GM21367 (cell line): Measurements from ENCODE around the gene ARHGAP23.

ENCODE experiments used
- ATAC-seq: cut with Tn5 transposase; IDR thresholded peaks from one replicate; pipeline ENCODE4 v1.9.1; 2021; ENCODE audit not compliant: unreplicated experiment

The ARHGAP23 gene, protein sequence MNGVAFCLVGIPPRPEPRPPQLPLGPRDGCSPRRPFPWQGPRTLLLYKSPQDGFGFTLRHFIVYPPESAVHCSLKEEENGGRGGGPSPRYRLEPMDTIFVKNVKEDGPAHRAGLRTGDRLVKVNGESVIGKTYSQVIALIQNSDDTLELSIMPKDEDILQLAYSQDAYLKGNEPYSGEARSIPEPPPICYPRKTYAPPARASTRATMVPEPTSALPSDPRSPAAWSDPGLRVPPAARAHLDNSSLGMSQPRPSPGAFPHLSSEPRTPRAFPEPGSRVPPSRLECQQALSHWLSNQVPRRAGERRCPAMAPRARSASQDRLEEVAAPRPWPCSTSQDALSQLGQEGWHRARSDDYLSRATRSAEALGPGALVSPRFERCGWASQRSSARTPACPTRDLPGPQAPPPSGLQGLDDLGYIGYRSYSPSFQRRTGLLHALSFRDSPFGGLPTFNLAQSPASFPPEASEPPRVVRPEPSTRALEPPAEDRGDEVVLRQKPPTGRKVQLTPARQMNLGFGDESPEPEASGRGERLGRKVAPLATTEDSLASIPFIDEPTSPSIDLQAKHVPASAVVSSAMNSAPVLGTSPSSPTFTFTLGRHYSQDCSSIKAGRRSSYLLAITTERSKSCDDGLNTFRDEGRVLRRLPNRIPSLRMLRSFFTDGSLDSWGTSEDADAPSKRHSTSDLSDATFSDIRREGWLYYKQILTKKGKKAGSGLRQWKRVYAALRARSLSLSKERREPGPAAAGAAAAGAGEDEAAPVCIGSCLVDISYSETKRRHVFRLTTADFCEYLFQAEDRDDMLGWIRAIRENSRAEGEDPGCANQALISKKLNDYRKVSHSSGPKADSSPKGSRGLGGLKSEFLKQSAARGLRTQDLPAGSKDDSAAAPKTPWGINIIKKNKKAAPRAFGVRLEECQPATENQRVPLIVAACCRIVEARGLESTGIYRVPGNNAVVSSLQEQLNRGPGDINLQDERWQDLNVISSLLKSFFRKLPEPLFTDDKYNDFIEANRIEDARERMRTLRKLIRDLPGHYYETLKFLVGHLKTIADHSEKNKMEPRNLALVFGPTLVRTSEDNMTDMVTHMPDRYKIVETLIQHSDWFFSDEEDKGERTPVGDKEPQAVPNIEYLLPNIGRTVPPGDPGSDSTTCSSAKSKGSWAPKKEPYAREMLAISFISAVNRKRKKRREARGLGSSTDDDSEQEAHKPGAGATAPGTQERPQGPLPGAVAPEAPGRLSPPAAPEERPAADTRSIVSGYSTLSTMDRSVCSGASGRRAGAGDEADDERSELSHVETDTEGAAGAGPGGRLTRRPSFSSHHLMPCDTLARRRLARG (N-terminal part only)

DNA sequence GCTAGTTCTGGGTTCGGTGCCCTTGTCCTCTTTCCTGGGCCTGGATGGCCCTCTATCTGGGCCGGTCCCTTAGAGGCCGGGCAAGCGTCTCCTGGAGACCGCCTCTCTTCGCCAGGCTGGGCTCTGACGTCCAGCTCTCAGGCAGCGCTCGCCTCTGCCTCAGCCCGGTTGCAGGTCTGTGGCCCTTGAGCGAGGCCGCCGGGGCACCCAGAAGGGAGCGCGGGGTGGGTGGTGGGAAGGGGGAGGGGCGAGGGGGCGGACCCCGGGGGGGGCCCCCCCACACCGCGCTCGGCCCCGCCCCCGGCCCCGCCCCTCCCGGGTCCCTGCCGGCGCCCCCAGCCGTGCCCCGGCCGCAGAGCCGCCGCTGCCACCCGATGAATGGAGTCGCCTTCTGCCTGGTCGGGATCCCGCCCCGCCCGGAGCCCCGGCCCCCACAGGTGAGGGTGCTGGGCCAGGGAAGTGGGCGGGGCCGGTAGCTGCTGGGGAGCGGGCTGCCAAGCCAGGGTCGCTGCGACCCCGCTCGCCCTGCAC is at the start of gene ARHGAP23:
ARHGAP23 (plus strand) TSS at position 353 of the 531 bp plus-strand sequence; CDS start at position 375, 22 bp downstream.
- ATAC-seq = no peak

DNA sequence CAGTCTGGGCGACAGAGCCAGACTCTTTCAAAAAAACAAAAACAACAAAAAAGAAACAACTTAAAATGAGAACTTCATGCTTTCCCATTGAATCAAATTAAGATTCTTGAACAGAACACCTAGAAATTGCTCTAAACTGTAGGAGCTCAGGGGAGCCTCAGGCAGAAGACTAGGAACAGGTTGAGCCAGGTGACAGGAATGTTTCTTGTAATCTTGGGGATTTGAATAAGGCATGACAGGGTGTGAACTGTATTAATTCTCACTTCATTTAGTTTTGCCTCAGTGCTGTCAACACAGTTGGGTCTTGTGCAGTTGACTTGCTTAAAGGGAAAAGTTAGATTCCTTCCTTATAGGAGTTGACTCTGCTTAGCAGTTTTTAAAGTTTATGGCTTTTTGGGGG is 48.8 kb upstream of the ARHGAP23 start:
- ATAC-seq = no peak

DNA sequence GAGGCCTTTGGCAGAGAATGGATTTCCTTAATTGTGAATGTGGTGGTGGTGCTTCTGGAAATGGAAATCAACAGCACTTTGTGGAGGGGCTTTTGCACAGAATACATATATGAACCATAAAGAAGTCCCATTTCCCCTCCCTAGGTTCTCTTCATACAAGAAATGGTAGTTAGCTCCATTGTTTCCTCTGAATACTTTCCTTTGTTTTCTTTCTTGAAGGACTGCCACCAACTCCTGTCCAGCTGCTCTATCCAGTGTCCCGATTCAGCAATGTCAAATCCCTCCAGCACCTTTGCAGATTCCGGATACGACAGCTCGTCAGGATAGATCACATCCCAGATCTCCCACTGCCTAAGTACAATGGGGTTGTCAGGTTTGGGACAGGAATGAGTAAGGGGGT is 33.2 kb upstream of the ARHGAP23 start:
- ATAC-seq = no peak

DNA sequence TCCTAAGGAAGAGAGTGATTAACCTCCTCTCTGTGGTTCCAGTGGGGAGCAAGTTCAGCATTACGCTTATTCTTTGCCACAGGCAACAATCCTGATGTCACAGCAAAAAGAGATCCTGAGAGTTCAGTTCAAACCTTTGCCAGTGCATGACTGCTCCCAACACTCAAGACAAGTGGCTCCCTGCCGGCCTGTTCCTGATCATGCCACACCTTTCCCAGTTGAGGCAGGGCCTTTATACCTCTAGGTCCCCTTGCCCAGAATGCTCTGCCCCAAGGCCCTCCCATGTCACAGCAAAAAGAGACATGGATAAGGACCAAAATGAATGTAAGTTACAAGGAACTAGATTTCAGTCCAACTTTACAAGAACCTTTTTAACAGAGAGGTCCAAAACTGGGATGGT is 31.0 kb upstream of the ARHGAP23 start:
- ATAC-seq = no peak

DNA sequence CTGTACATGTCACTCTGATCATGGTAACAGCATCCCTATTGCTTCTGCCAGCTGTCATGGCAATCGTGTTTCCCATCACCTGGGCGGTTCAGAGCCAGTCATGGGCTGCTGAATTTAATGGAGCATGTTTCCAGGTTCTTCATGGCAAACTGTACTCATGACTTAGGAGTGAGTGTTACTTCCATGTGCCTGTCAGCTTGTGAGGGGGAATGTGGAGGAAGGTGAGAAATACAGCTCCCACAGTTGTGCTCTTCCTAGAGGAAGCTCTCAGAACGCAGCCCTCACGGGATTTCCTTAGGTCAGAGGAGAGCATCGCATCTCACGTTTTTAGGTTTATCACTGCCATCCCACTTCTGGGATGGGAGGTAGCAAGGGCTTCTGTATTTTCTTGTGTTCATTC is 28.0 kb upstream of the ARHGAP23 start:
- ATAC-seq = no peak

DNA sequence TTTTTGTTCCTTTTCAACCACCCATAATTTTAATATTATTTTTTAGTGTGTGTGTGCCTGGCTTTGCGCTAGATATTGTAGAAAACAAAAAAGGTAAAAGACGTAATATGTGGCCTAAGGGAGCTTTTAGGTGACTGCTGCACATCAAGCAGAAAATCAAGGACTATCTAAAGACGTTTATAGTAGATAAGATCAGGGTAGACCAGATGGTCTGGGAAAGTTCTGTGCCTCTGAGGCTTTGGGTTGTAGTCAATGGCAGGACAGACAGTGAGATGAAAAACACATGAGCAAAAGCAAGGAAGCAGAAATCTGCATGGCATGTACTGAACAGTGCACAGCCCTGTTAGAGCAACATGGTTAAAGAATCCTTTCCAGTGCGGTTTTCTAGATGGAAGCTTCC is 26.8 kb upstream of the ARHGAP23 start:
- no peak for ATAC-seq

DNA sequence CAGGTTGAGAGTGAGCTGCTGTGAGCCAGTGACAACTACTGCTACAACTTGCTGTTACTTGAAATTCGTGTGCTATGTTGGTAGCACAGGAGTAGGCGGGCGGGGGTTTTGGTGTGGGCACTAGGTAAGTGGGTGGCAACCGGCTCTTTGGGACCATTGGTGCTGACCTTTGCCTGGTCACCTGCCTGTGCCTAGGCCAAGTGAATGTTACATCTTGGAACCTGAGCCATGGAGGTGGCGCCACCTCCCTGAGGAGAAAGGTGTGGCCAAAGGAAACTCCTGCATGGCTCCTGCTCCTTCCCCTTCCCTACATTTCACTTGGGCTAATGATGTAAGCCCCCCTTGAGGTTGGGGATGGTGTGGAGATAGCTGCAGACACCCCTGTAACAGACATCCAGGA is 25.4 kb upstream of the ARHGAP23 start:
- no peak for ATAC-seq

DNA sequence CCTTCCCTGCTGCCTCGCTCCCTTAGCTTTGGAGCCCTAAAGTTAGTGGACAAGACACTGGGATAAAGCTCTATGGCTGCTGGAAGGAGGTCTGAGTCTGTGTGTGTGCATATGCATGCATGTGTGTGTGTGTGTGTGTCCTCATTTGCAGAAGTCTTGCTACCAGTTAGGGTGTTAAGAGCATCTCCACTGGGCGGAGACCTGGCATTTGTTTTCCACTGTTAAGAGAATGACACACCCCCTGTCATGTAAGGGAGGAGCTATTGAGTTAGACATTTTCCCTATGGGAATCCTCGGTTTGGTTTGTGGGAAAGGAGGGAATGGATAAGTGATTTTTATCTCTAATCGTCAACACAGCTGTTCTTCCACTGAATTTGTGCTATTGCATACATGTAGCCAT is 24.8 kb upstream of the ARHGAP23 start:
- no peak for ATAC-seq

DNA sequence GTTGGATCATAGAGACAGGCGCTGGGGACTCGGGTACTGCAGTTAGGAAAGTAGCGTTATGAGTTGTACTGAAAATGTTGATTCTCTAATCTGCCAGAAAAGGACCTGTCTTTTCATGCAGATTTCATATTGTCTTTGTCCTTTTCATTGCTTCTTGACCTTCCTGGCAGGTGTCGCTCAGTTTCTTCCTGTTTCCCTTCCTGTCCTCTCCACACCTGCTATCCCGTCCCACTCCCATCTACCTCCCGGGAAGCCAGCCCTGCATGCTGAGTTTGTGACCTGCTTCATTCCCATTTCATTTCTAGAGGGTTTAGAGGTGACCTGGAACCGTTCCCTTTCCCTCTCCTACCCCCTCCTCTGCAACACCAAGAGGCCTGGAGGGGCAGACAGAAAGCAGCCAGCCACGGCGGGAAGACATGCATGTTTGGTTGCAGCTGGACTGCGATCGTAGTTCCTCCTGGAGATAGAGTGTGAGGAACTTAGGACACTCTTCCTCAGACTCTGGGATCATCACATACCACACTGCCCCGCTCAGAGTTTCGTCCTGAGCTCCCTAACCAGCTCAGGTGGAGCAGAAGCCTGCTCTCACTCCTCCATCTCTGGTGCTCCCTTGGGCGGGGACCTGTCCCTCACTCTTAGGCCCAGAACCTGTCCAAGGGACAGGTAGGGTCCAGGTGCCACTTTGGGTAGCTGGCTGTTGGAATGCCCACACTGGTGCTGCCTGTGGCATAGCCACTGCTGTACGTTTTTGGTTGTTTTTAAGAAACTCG is 23.9 kb upstream of the ARHGAP23 start:
- no peak for ATAC-seq

DNA sequence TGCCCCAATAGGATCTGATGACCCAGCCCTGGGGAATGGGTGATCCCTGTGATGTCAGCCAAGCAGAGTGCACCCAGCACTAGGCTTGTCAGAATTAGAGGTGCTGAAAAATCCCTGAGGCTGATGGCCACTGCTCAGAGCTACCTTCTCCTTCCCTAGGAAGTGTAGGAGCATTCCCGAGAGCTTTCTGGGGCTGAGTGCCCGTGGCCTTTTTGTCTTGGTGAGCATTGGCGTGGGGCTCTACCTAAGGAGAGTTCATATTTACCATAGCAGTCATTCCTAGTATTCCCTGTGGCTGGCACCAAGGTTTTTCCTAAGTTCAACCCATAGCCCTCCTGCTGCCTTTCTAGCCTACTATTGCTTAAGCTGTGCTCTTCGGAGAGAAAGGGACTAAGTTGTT is 22.6 kb upstream of the ARHGAP23 start:
- ATAC-seq = no peak

DNA sequence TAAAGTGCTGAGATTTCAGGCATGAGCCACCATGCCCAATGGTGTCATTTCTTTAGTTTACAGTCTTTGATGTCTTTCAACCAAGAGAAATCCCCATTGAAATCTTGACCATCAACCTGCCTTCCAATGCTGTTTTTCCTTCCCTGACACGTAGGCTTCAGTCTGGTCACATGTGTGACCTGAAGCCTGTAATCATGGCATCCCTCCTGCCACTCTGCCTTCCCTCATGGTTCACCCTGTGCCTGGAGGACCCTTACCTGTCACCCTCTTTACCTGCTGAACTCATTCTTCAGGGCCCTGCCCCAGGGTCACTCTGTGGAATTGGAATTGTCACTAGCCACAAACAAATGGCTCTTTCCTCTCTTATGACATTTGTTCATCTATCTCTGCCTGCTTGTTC is 18.1 kb upstream of the ARHGAP23 start:
- no peak for ATAC-seq

DNA sequence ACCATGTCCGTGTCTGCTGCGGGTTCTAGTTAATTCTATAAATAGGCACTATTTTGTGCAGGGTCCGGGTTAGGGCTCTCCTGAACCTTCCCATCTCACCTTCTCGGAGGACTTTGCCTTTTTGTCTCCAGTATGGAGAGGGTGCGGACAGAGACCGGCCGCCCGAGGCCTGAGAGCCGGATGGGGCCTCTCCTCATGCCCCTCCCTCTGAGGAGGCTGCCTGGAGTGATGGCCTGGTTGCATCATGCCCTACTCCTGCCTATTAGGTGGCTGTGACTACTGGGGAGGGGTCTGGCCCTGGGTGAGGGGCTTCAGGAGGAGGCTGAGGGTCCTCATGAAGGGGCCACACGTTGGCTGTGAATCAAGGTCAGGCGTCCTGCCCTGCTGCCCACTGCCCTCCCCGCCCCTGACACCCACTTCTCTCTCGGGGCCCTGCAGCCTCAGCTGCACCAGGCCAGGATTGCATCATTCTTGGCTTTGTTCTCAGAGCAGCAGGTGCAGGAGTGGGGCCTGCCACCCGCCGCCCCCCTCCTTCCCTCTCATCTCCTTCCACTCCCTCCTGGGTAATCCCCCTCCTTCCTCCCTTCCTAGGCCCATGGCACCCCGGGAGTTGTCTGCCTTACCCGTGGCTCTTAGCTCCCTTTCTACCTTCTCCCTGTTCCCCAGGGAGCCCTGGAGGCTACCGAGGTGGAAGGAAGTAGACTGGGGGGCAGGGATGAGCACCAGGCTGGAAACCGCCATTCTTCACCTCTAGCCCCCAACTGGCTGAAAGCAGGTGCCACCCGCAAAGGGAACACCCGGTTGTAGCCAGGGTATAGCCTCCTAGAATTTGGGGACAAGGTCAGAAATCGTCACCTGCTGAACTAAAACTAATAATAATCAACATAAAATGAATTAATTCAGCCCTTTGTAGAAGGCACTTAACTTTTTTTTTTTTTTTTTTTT is 12.7 kb upstream of the ARHGAP23 start:
- ATAC-seq = no peak

DNA sequence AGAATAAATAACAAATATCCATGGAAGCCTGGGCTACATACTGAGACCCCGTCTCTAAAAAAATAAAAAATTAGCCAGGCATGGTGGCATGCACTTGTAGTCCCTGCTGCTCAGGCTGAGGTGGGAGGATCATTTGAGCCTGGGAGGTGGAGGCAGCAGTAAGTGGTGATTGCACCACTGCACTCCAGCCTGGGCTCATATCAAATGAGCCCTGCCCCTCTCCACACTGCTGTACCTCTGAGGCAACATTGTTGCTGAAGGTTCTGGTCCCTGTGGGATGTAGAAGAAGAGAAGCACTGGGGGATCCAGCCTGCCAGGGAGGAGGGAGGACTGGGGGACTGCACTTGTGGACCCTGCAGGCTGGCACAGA is 11.4 kb upstream of the ARHGAP23 start:
- no peak for ATAC-seq

DNA sequence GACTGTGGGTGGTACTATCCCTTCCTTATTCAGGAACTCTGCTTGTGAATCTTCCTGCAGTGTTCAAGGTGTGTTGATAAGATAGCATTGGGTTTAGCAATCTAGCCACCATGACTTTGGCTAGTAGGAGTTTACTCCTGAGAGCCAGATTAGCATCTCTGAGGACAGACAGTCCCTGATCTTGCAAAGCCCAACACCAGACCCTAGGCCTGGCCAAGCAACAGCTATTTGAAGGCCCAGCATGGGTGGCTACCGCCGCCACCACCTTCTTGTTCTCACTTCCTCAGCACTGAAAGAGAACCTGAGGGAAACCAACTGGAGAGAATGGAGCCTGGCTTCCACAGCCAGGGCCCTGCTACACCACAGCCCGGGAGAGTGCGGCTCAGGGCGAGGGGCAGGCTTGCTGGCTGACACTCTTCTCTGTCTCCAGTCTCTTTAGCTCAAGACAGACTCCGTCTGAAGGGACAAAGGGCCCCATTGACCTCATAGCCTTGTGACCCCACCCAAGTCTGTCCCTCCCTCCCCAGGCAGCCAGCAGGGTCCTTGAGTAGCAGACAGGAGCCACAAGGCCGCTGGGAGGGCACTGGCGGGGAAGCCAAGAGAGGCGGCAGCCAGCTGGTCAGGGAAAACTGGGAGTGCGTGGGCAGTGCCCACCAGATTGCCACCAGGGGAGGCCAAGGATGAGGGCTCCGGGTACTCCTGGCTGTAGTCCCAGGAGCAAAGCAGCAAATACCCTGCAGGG is 10.9 kb upstream of the ARHGAP23 start:
- ATAC-seq = no peak

DNA sequence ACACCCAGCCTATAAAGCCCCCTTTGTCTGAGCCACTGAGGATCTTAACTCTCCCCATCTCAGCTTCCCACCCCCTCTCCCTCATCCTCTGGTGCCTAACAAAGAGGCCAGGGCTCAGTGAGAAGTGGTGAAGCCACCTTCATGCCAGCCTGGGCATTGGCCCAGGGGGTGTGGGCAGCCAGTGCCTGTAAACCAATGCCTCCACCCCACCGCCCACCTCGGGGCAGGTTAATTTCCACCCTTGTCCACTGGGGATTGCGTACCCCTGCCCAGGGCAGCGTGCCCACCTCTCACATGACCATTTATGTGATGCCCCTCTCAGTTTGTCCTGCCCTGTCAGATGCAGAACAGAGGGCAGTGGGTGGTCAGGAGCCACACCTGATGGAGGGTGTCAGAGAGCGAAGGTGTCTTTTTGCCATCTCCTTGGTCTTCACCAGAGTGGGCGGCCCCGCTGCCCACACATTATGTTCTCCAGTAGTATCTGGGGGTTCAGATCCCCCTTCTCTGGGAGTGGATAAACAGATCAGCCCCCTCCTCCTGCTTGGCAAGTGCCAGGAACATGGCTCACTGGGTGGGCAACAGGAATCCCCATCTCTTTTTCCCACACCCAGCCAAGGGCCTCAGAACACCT is 10.1 kb upstream of the ARHGAP23 start:
- ATAC-seq = no peak

DNA sequence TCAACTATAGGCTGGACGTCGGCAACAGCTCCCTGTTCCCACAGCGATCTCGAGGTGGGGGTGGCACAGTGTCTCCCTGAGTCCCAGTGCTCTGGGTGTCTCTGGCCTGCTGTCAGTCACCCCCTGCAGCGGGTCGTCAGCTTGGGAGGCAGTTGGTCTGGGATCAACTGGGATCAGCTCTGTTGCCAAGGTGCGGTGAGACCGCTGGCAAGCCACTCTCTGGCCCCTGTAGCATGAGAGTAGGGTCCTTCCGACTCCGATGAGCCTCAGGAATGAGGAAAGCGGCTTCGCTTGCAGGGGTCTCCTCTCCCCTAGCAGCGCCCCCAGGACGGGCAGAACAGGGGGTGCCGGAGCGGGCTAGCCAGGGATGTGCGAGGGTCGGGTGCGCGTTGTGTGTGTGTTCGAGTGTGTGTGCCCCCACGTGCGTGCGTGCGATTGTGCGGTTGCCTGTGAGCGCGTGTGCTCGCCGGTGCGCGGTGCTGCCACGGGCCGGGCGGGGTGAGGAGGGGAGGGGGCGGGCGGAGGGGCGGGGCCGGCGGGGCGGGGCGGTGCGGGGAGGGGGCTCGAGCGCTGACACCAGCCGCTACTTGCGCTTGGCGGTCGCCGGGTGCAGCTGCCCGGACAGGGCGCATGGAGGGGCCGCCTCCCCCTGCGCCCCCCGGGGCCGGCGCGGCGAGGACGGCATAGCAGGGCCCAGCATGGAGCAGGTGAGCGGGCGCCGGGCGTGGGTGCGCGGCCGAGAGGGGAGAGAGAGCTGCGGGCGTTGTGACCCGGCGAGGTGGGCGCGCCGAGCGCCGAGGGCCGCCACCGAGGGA is 9.4 kb upstream of the ARHGAP23 start:
- no peak for ATAC-seq

DNA sequence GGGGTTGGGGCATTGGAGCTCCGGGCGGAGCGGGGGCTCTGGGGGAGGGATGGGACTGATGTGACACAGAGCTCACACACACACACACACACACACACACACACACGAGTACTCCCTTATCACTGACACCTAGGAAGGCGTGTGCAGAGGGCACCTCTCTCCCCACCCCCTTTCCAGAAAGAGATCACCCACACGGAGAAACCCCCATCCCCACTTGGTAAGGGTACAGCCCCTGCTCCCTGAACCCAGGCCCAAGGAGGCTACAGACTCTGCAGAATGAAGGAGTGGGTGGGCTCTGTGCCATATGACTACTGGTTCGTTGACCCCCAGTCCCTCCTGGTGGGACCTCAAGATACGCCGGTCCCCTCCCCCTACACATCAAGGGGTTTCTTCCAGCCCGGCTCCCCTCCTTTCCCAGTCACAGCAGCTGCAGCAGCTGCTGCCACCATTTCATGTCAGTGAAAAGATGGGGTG is 8.7 kb upstream of the ARHGAP23 start:
- ATAC-seq = no peak
